Ishikawa (cell line): Measurements from ENCODE around the gene SORT1.

ENCODE experiments used
- CEBPB ChIP-seq: IDR thresholded peaks from 2 replicates; pipeline ENCODE4 v1.6.1; 2012
- EP300 ChIP-seq: IDR thresholded peaks from 2 replicates; pipeline ENCODE4 v1.6.1; 2012; ENCODE audit warnings: borderline replicate concordance
- NFIC ChIP-seq: IDR thresholded peaks from 2 replicates; pipeline ENCODE4 v1.6.1; 2012
- RAD21 ChIP-seq: IDR thresholded peaks from 2 replicates; pipeline ENCODE4 v1.6.1; 2012; ENCODE audit warnings: low read depth
- REST ChIP-seq: IDR thresholded peaks from 2 replicates; pipeline ENCODE4 v1.6.1; 2012; ENCODE audit warnings: low read depth, mild to moderate bottlenecking
- TAF1 ChIP-seq: IDR thresholded peaks from 2 replicates; pipeline ENCODE4 v1.6.1; 2012; ENCODE audit warnings: low read depth, mild to moderate bottlenecking
- USF1 ChIP-seq: IDR thresholded peaks from 2 replicates; pipeline ENCODE4 v1.6.1; 2012
- YY1 ChIP-seq: IDR thresholded peaks from 2 replicates; pipeline ENCODE4 v1.6.1; 2012; ENCODE audit warnings: low read depth
- ZBTB7A ChIP-seq: IDR thresholded peaks from 2 replicates; pipeline ENCODE4 v1.6.1; 2012; ENCODE audit warnings: low read depth

GRCh38 chr1:109402025-109402424 lies 4.3 kb upstream of the SORT1 start:
- TF ChIP-seq CEBPB = no peak
- no peak for TF ChIP-seq RAD21
- TF ChIP-seq EP300 = no peak
- no peak for TF ChIP-seq REST
- TF ChIP-seq USF1 = no peak
- no peak for TF ChIP-seq TAF1
- TF ChIP-seq YY1 = no peak
- no peak for TF ChIP-seq NFIC
- TF ChIP-seq ZBTB7A = no peak
